Esophagus squamous epithelium (tissue), 5 donors: ENCODE data around the gene PDIA2. TPM values are rescaled to one million over a fixed set of nuclear protein-coding genes. Genes with fewer than 3 reads are reported as not detected.

Experiments used
- DNase-seq: peaks from one replicate; lab custom pipeline; 2025; lab: John Stamatoyannopoulos, UW
- H3K27ac ChIP-seq, 4 donors: fragments of 200-600 bp; sonication (generic); one replicate each; pipeline ENCODE4 v1.5.1; 2016 to 2019; ENCODE audit warnings: mild to moderate bottlenecking in 1 of 4
- H3K27me3 ChIP-seq, 4 donors: fragments of 200-600 bp; sonication (generic); 1 replicate in 3 of 4; 2 replicates in 1 of 4; pipeline versions ENCODE4 v1.5.1 to v1.6.0; 2017 to 2021; ENCODE audit warnings: antibody characterized with exemption in 1 of 4
- H3K36me3 ChIP-seq, 3 donors: fragments of 200-600 bp; sonication (generic); one replicate each; pipeline ENCODE4 v1.5.1; 2016 to 2019
- H3K4me1 ChIP-seq, 3 donors: fragments of 200-600 bp; sonication (generic); one replicate each; pipeline ENCODE4 v1.5.1; 2017 to 2019
- H3K4me3 ChIP-seq, 4 donors: fragments of 200-600 bp; sonication (generic); 1 replicate in 3 of 4; 2 replicates in 1 of 4; pipeline ENCODE4 v1.5.1; 2016 to 2019; ENCODE audit warnings: mild to moderate bottlenecking in 2 of 4, moderate library complexity in 1 of 4
- H3K9me3 ChIP-seq, 3 donors: fragments of 200-600 bp; sonication (generic); one replicate each; pipeline ENCODE4 v1.5.1; 2016 to 2019
- POLR2A ChIP-seq, 4 donors: fragments of 450-650 bp; IDR thresholded peaks; one replicate each; pipeline ENCODE4 v1.6.1; 2017; ENCODE audit warnings: antibody characterized with exemption in 4 of 4, mild to moderate bottlenecking in 4 of 4, moderate library complexity in 3 of 4
- WGBS, 2 donors: methylation state at CpG; one replicate each; pipeline ENCODE4 v1.1.5; 2018; 5-methylcytosine and 5-hydroxymethylcytosine counted together
- intact Hi-C: fragments of 100-400 bp; cut with DNase I; formaldehyde crosslinking; loops from one replicate; pipeline ENCODE4 v1.15.0; 2022
- total RNA-seq, 4 donors: library from RNA; depleted of rRNA; stranded (reverse); fragments of >200 nt; gene quantifications; one replicate each; pipeline ENCODE4 v1.1.0, GENCODE V29; 2016
- TF ChIP-seq, protein P1 (sequence below), 6 experiments: fragments of 450-650 bp in 4 of 6; fragments of 200-600 bp in 2 of 6; sonication (generic) in 2 of 6; IDR thresholded peaks; one replicate each; pipeline ENCODE4 v1.5.1; 2016 to 2019; ENCODE audit warnings: antibody characterized with exemption in 6 of 6, mild to moderate bottlenecking in 4 of 6, moderate library complexity in 4 of 6
- donor health status: DM: yes; HTN: yes; CAD: no.

The PDIA2 gene
- total RNA-seq, 4 donors from 2014 or later, result not detected

DNA sequence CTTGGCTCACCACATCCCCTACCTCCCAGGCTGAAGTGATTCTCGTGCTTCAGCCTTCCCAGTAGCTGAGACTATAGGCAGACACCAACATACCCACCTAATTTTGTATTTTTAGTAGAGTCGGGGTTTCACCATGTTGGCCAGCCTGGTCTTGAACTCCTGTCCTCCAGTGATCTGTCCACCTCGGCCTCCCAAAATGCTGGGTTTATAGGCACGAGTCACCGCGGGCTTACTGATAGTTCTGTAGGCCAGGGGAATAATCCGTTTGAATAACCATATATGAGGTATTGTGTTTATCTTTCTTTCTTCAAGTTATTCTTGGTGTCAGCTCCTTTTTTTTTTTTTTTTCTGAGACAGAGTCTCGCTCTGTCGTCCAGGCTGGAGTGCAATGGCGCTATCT is 40.7 kb upstream of the PDIA2 start:
- Histone ChIP-seq H3K27ac (peak overlapping the region; percentile 44 to 75 (median 63)), H3K9me3 (no peaks in the 10 kb centered on the region), H3K4me3 (no peak overlapping the region), H3K4me1 (peaks cover 0 to 47% (median 25%) of the 10 kb centered on the region in 3 donors), H3K27me3 (no peaks in the 10 kb centered on the region), H3K36me3 (peaks cover 0 to 8% (median 0%) of the 10 kb centered on the region in 3 donors)
- 80 to 90% methylated on average over 10 of the region's 10 CpGs for WGBS, 2 donors
- intact Hi-C loops, result no loop called here
- DNase-seq, result no peak
- TF ChIP-seq POLR2A (IDR thresholded peaks at IDR 0.05), result no peak
- TF ChIP-seq, protein P1, sequence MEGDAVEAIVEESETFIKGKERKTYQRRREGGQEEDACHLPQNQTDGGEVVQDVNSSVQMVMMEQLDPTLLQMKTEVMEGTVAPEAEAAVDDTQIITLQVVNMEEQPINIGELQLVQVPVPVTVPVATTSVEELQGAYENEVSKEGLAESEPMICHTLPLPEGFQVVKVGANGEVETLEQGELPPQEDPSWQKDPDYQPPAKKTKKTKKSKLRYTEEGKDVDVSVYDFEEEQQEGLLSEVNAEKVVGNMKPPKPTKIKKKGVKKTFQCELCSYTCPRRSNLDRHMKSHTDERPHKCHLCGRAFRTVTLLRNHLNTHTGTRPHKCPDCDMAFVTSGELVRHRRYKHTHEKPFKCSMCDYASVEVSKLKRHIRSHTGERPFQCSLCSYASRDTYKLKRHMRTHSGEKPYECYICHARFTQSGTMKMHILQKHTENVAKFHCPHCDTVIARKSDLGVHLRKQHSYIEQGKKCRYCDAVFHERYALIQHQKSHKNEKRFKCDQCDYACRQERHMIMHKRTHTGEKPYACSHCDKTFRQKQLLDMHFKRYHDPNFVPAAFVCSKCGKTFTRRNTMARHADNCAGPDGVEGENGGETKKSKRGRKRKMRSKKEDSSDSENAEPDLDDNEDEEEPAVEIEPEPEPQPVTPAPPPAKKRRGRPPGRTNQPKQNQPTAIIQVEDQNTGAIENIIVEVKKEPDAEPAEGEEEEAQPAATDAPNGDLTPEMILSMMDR (IDR thresholded peaks at IDR 0.05), result no peak

DNA sequence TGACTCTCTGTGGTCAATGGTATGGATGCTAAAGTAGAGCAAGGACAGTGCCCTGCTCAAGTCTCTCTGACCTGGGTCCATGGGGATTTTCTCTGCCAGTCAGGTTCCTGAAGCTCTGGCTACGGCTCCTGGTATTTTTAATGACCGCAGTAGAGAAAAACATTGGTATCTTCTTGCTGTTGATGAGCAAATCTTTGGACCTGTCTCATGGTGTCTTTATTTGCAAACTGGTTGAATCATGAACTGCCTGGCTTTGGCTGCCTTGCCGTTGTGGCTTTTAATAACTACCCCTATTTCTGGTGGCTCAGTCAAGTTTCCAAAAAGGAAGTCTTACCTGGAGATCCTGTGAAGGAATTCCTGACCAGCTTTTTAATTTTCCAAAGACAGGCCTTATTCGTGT is 39.6 kb upstream of the PDIA2 start:
- TF ChIP-seq, protein P1 (IDR thresholded peaks at IDR 0.05), result no peak
- no peak for TF ChIP-seq POLR2A (IDR thresholded peaks at IDR 0.05)
- peaks cover 0 to 6% (median 0%) of the 10 kb centered on the region in 3 donors for H3K36me3 ChIP-seq
- H3K4me3 ChIP-seq, result no peak overlapping the region
- no peak for DNase-seq
- H3K27ac ChIP-seq, result peak overlapping the region in 2 of 4 donors; percentile 6 to 23
- H3K9me3 ChIP-seq, result no peaks in the 10 kb centered on the region
- intact Hi-C loops, result no loop called here
- no peaks in the 10 kb centered on the region for H3K27me3 ChIP-seq
- 60% methylated on average over 4 of the region's 4 CpGs for WGBS, 2 donors
- peaks cover 0 to 47% (median 25%) of the 10 kb centered on the region in 3 donors for H3K4me1 ChIP-seq

- Histone ChIP-seq H3K4me1 (peaks cover 0 to 38% (median 20%) of the 10 kb centered on the region in 3 donors), H3K9me3 (no peaks in the 10 kb centered on the region), H3K4me3 (no peak overlapping the region), H3K27me3 (no peaks in the 10 kb centered on the region), H3K27ac (no peak overlapping the region), H3K36me3 (peaks cover 0 to 24% (median 0%) of the 10 kb centered on the region in 3 donors)
- intact Hi-C loops, result no loop called here
- WGBS, 2 donors, result 88 to 96% methylated on average over 6 to 9 of the region's 9 CpGs
- DNase-seq, result no peak
- no peak for TF ChIP-seq POLR2A (IDR thresholded peaks at IDR 0.05)
- TF ChIP-seq, protein P1 (IDR thresholded peaks at IDR 0.05), result no peak
Measured at GRCh38 chr16:245105-245504, 37.9 kb upstream of the PDIA2 start.

- H3K36me3 ChIP-seq, result peaks cover 0 to 43% (median 0%) of the 10 kb centered on the region in 3 donors
- H3K4me3 ChIP-seq, result no peak overlapping the region
- no peak for DNase-seq
- TF ChIP-seq POLR2A (IDR thresholded peaks at IDR 0.05), result no peak
- TF ChIP-seq, protein P1 (IDR thresholded peaks at IDR 0.05), result no peak
- WGBS, 2 donors, result 90 to 94% methylated on average over 12 of the region's 12 CpGs
- intact Hi-C loops, result no loop called here
- no peak overlapping the region for H3K27ac ChIP-seq
- peaks cover 0 to 19% (median 7%) of the 10 kb centered on the region in 3 donors for H3K4me1 ChIP-seq
- H3K27me3 ChIP-seq, result no peaks in the 10 kb centered on the region
- H3K9me3 ChIP-seq, result no peaks in the 10 kb centered on the region
Measured at GRCh38 chr16:247027-247426, 35.9 kb upstream of the PDIA2 start.

DNA sequence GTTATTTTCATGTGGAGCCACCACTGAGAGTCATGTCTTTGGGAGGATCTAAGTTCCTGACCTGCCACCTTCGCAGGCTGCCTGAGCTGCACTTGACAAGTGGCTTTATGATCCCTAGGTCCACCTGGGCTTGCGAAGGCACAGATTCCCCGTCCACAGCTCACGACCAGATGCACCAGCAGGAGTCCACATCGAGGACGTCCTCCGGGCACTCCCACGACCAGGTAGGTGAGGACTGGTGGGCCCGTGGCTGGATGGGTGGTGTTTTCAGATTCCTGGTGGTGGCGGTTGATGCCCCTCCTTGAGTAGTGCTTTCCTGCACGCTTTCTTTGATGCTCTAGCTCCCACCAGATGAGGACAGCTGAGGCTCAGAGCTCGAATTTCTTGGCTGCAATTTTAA is 33.5 kb upstream of the PDIA2 start:
- Histone ChIP-seq H3K4me3 (no peak overlapping the region), H3K27me3 (no peaks in the 10 kb centered on the region), H3K27ac (no peak overlapping the region), H3K9me3 (no peaks in the 10 kb centered on the region), H3K4me1 (no peaks in the 10 kb centered on the region), H3K36me3 (peaks cover 0 to 67% (median 0%) of the 10 kb centered on the region in 3 donors)
- TF ChIP-seq, protein P1 (IDR thresholded peaks at IDR 0.05), result no peak
- TF ChIP-seq POLR2A (IDR thresholded peaks at IDR 0.05), result no peak
- DNase-seq, result no peak
- intact Hi-C loops, result no loop called here
- 86 to 88% methylated on average over 3 to 8 of the region's 12 CpGs for WGBS, 2 donors
